NCI-H226 (cell line): Measurements from ENCODE around the gene LRIT1.

ENCODE experiments used
- DNase-seq: peaks from one replicate; pipeline ENCODE4 v3.0.0-alpha.2; 2015

LRIT1 gene

GRCh38 chr10:84254552-84255478 lies 13.5 kb upstream of the LRIT1 start:
- no peak for DNase-seq

GRCh38 chr10:84248794-84249193 lies 7.4 kb upstream of the LRIT1 start:
- DNase-seq = no peak

GRCh38 chr10:84247496-84247895 lies 6.2 kb upstream of the LRIT1 start:
- no peak for DNase-seq

GRCh38 chr10:84244651-84245270 lies 3.4 kb upstream of the LRIT1 start, which contains the start of gene RGR:
Gene RGR, plus strand, starts transcription at chr10:84245053. Its CDS starts 38 bp downstream, at chr10:84245091.
- no peak for DNase-seq

- DNase-seq = no peak
Measured at GRCh38 chr10:84243759-84244158, 2.4 kb upstream of the LRIT1 start.

GRCh38 chr10:84238909-84239308 lies 2.4 kb downstream of the LRIT1 start:
- DNase-seq = no peak

- no peak for DNase-seq
Measured at GRCh38 chr10:84237199-84238051, 3.9 kb downstream of the LRIT1 start.

GRCh38 chr10:84236807-84237198 lies 4.5 kb downstream of the LRIT1 start:
- DNase-seq = no peak

- DNase-seq = no peak
Measured at GRCh38 chr10:84235096-84235495, 6.2 kb downstream of the LRIT1 start.

- no peak for DNase-seq
Measured at GRCh38 chr10:84234479-84234878, 6.9 kb downstream of the LRIT1 start.

- no peak for DNase-seq
Measured at GRCh38 chr10:84233940-84234339, 7.4 kb downstream of the LRIT1 start.

- no peak for DNase-seq
Measured at GRCh38 chr10:84232376-84232775, 9.0 kb downstream of the LRIT1 start.

GRCh38 chr10:84230359-84230758 lies 11.0 kb downstream of the LRIT1 start:
- DNase-seq = no peak

- DNase-seq = no peak
Measured at GRCh38 chr10:84227810-84228209, 13.5 kb downstream of the LRIT1 start.

- no peak for DNase-seq
Measured at GRCh38 chr10:84226616-84227015, 14.7 kb downstream of the LRIT1 start.

GRCh38 chr10:84225427-84226173 lies 15.7 kb downstream of the LRIT1 start, which contains the start of gene LRIT2:
Gene LRIT2, minus strand, starts transcription at chr10:84225544. Its CDS starts 24 bp downstream, at chr10:84225520.
- no peak for DNase-seq

GRCh38 chr10:84224411-84225028 lies 16.8 kb downstream of the LRIT1 start:
- no peak for DNase-seq

GRCh38 chr10:84221916-84222315 lies 19.4 kb downstream of the LRIT1 start:
- DNase-seq = no peak

GRCh38 chr10:84217746-84218145 lies 23.6 kb downstream of the LRIT1 start:
- DNase-seq = no peak

- no peak for DNase-seq
Measured at GRCh38 chr10:84216834-84217233, 24.5 kb downstream of the LRIT1 start.

GRCh38 chr10:84214612-84215235 lies 26.6 kb downstream of the LRIT1 start:
- DNase-seq = no peak
